ENCODE data around the gene PDS5B.
A peak's percentile ranks its signal among the peaks of the same experiment; 100 is the strongest.

The PDS5B gene

DNA sequence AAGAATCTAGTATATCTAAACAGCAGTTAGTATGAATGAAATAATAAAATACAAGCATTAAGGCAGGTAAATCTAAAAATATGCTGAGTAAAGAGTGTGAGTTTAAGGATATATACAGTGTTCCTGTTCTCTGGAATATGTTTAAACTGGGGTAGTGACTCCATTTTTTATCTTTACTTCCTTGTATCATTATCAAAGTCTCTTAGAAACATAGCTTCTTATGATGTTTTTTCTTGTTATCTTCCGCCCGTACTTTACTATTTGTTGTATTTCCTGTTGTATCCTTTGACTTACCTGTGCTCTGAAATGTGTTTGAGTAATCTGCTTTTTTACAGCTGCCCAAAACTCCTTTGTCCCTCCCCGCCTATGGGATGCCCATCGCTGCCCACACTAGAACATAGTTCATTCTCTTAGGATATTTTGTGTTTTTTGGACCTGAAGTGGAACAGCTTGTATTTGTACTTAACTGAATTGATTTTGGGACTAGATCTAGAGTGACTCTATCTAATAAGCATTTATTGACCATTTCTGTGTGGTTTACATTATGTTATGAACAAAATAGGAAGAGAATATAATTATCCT lies 80.8 kb downstream of the PDS5B start:
- POLR2A ChIA-PET, result no interaction called here
- H3K36me3 ChIP-seq (ENCODE audit: control insufficient read depth in 2 of 2, insufficient read depth in 1 of 2, low read length in 2 of 2), result no peaks in the 10 kb centered on the region

DNA sequence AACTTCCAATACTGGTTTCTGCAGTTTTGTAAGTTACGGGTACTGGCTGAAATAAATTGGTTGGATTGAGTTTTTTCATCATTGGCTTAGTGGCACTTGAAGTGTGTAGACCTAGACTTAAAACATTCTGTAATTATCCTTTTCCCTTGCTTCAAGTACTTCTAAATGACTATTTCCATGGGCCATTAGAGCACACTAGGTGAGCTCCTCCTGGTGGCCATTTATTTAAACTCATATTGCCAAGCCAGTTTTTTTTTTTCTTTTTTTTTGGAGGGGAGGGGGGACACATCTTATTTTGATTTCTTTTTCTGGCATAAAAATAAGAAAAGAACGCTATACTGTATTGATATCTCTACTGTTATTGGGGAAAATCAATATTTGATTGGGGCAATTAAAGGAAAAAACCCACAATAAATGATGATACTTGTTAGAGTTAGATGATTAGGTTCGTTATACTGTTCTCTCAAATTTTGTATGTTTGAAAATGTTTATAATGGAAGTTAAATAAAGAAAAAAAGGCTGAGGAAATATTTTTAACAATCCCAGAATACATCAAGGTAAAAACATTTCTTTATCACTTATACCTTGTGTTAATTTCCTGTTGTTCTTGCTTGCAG lies 82.9 kb downstream of the PDS5B start:
- POLR2A ChIA-PET, result no interaction called here
- TF ChIP-seq, protein P1, sequence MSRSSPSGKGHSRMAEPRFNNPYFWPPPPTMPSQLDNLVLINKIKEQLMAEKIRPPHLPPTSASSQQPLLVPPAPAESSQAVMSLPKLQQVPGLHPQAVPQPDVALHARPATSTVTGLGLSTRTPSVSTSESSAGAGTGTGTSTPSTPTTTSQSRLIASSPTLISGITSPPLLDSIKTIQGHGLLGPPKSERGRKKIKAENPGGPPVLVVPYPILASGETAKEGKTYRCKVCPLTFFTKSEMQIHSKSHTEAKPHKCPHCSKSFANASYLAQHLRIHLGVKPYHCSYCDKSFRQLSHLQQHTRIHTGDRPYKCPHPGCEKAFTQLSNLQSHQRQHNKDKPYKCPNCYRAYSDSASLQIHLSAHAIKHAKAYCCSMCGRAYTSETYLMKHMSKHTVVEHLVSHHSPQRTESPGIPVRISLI (tag by site-specific recombination; IDR thresholded peaks at IDR 0.05), result peak; percentile 75
- TF ChIP-seq ZNF660 (tag by site-specific recombination; IDR thresholded peaks at IDR 0.05) (0 out of 2 replicates have a peak, but pooled peaks have one; percentile 30), ZNF654 (tag by site-specific recombination; IDR thresholded peaks at IDR 0.05; ENCODE audit: low read depth) (peak; percentile 51), ZNF223 (tag by site-specific recombination; IDR thresholded peaks at IDR 0.05) (no peak), ZNF292 (tag by site-specific recombination; IDR thresholded peaks at IDR 0.05; ENCODE audit: borderline replicate concordance, low read depth) (no peak), GLI2 (tag by site-specific recombination; IDR thresholded peaks at IDR 0.05; ENCODE audit: borderline replicate concordance, low read depth) (no peak), SP7 (tag by site-specific recombination; IDR thresholded peaks at IDR 0.05) (peak; percentile 14; the same call in 1 of the 2 replicates), ZNF664 (tag by site-specific recombination; IDR thresholded peaks at IDR 0.05) (no peak)
- TF ChIP-seq, protein P2, sequence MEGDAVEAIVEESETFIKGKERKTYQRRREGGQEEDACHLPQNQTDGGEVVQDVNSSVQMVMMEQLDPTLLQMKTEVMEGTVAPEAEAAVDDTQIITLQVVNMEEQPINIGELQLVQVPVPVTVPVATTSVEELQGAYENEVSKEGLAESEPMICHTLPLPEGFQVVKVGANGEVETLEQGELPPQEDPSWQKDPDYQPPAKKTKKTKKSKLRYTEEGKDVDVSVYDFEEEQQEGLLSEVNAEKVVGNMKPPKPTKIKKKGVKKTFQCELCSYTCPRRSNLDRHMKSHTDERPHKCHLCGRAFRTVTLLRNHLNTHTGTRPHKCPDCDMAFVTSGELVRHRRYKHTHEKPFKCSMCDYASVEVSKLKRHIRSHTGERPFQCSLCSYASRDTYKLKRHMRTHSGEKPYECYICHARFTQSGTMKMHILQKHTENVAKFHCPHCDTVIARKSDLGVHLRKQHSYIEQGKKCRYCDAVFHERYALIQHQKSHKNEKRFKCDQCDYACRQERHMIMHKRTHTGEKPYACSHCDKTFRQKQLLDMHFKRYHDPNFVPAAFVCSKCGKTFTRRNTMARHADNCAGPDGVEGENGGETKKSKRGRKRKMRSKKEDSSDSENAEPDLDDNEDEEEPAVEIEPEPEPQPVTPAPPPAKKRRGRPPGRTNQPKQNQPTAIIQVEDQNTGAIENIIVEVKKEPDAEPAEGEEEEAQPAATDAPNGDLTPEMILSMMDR (tag by site-specific recombination; IDR thresholded peaks at IDR 0.05), result peak; percentile 36; the same call in 1 of the 2 replicates
- TF ChIP-seq, protein P3, sequence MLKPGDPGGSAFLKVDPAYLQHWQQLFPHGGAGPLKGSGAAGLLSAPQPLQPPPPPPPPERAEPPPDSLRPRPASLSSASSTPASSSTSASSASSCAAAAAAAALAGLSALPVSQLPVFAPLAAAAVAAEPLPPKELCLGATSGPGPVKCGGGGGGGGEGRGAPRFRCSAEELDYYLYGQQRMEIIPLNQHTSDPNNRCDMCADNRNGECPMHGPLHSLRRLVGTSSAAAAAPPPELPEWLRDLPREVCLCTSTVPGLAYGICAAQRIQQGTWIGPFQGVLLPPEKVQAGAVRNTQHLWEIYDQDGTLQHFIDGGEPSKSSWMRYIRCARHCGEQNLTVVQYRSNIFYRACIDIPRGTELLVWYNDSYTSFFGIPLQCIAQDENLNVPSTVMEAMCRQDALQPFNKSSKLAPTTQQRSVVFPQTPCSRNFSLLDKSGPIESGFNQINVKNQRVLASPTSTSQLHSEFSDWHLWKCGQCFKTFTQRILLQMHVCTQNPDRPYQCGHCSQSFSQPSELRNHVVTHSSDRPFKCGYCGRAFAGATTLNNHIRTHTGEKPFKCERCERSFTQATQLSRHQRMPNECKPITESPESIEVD (tag by site-specific recombination; IDR thresholded peaks at IDR 0.05), result peak; percentile 83
- H3K9me3 ChIP-seq (ENCODE audit: control insufficient read depth, insufficient read depth, low read depth, low read length), result no peaks in the 10 kb centered on the region
- CTCF ChIA-PET, result interaction anchor here (0.6 to 3.9 kb wide), 22 partner anchors 10 to 1189 kb away, joined by 3 to 11 read pairs (median 4); partner anchors contain the start of gene PDS5B
- no peak overlapping the region for H3K4me3 ChIP-seq (ENCODE audit: low read depth, low read length)
- H3K27ac ChIP-seq (ENCODE audit: extremely low read depth, low read depth, low read length), result no peak overlapping the region
- no peaks in the 10 kb centered on the region for H3K4me1 ChIP-seq (ENCODE audit: control insufficient read depth, insufficient read depth, low read length)
- peaks cover 0 to 3% of the 10 kb centered on the region in 2 experiments; a peak in 2 of 3 replicates for H3K36me3 ChIP-seq (ENCODE audit: control insufficient read depth in 2 of 2, insufficient read depth in 1 of 2, low read length in 2 of 2)

More for the DNA sequence above, 80.8 kb downstream of the PDS5B start:
- CTCF ChIA-PET, result interaction anchor here (0.7 to 3.9 kb wide), 3 partner anchors 16 to 28 kb away, joined by 4 to 11 read pairs (median 5); no protein-coding TSS in a partner anchor
- no peak overlapping the region for H3K4me3 ChIP-seq (ENCODE audit: low read depth, low read length)
- no peaks in the 10 kb centered on the region for H3K4me1 ChIP-seq (ENCODE audit: control insufficient read depth, insufficient read depth, low read length)
- H3K9me3 ChIP-seq (ENCODE audit: control insufficient read depth, insufficient read depth, low read depth, low read length), result no peaks in the 10 kb centered on the region
- TF ChIP-seq, protein P4, sequence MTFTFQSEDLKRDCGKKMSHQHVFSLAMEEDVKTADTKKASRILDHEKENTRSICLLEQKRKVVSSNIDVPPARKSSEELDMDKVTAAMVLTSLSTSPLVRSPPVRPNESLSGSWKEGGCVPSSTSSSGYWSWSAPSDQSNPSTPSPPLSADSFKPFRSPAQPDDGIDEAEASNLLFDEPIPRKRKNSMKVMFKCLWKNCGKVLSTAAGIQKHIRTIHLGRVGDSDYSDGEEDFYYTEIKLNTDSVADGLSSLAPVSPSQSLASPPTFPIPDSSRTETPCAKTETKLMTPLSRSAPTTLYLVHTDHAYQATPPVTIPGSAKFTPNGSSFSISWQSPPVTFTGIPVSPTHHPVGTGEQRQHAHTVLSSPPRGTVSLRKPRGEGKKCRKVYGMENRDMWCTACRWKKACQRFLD (tag by site-specific recombination; IDR thresholded peaks at IDR 0.05), result no peak
- TF ChIP-seq ZFP37 (tag by site-specific recombination; IDR thresholded peaks at IDR 0.05), result no peak
- TF ChIP-seq, protein P5, sequence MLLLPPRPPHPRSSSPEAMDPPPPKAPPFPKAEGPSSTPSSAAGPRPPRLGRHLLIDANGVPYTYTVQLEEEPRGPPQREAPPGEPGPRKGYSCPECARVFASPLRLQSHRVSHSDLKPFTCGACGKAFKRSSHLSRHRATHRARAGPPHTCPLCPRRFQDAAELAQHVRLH (tag by site-specific recombination; IDR thresholded peaks at IDR 0.05), result no peak
- no peak for TF ChIP-seq ZNF785 (tag by site-specific recombination; IDR thresholded peaks at IDR 0.05)
- TF ChIP-seq ZNF221 (tag by site-specific recombination; IDR thresholded peaks at IDR 0.05; ENCODE audit: borderline replicate concordance), result no peak
- TF ChIP-seq ZNF548 (tag by site-specific recombination; IDR thresholded peaks at IDR 0.05), result no peak
- no peak for TF ChIP-seq YY2 (tag by site-specific recombination; IDR thresholded peaks at IDR 0.05)
- TF ChIP-seq ZNF521 (tag by site-specific recombination; IDR thresholded peaks at IDR 0.05), result no peak
- TF ChIP-seq SP7 (tag by site-specific recombination; IDR thresholded peaks at IDR 0.05), result no peak
- TF ChIP-seq ZBTB8A (tag by site-specific recombination; IDR thresholded peaks at IDR 0.05), result no peak
- TF ChIP-seq ZNF558 (tag by site-specific recombination; IDR thresholded peaks at IDR 0.05), result no peak
- no peak for TF ChIP-seq ZNF292 (tag by site-specific recombination; IDR thresholded peaks at IDR 0.05; ENCODE audit: borderline replicate concordance, low read depth)
- TF ChIP-seq, protein P6, sequence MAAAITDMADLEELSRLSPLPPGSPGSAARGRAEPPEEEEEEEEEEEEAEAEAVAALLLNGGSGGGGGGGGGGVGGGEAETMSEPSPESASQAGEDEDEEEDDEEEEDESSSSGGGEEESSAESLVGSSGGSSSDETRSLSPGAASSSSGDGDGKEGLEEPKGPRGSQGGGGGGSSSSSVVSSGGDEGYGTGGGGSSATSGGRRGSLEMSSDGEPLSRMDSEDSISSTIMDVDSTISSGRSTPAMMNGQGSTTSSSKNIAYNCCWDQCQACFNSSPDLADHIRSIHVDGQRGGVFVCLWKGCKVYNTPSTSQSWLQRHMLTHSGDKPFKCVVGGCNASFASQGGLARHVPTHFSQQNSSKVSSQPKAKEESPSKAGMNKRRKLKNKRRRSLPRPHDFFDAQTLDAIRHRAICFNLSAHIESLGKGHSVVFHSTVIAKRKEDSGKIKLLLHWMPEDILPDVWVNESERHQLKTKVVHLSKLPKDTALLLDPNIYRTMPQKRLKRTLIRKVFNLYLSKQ (tag by site-specific recombination; IDR thresholded peaks at IDR 0.05; ENCODE audit: borderline replicate concordance), result no peak
- TF ChIP-seq, protein P7, sequence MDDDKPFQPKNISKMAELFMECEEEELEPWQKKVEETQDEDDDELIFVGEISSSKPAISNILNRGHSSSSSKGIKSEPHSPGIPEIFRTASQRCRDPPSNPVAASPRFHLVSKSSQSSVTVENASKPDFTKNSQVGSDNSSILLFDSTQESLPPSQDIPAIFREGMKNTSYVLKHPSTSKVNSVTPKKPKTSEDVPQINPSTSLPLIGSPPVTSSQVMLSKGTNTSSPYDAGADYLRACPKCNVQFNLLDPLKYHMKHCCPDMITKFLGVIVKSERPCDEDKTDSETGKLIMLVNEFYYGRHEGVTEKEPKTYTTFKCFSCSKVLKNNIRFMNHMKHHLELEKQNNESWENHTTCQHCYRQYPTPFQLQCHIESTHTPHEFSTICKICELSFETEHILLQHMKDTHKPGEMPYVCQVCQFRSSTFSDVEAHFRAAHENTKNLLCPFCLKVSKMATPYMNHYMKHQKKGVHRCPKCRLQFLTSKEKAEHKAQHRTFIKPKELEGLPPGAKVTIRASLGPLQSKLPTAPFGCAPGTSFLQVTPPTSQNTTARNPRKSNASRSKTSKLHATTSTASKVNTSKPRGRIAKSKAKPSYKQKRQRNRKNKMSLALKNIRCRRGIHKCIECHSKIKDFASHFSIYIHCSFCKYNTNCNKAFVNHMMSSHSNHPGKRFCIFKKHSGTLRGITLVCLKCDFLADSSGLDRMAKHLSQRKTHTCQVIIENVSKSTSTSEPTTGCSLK (tag by site-specific recombination; IDR thresholded peaks at IDR 0.05), result no peak
- H3K27ac ChIP-seq (ENCODE audit: extremely low read depth, low read depth, low read length), result no peak overlapping the region

All from HEK293 (cell line).